Panc1 (cell line): ENCODE measurements around the gene ADARB2. TPM values are rescaled to one million over a fixed set of nuclear protein-coding genes. Genes with fewer than 3 reads are reported as not detected.

Experiments
- ATAC-seq: fragments of 200-7000 bp; cut with Tn5 transposase; 2 replicates; pipeline ENCODE4 v1.9.1; 2020; ENCODE audit warnings: mild to moderate bottlenecking, moderate library complexity
- BruUV-seq: library from RNA; stranded (reverse); fragments of 400-500 nt; replicated peaks from 2 replicates; lab custom pipeline; 2021; lab: Mats Ljungman, UMichigan
- CTCF ChIA-PET: fragments of 300-600 bp; sonication (Branson Sonifier 250); formaldehyde crosslinking; loops from one replicate; lab custom pipeline; 2022; ENCODE audit warnings: antibody characterized with exemption; lab: Charles Lee
- POLR2A ChIA-PET: fragments of 300-600 bp; sonication (Branson Sonifier 250); formaldehyde crosslinking; loops from one replicate; lab custom pipeline; 2022; ENCODE audit warnings: antibody characterized with exemption; lab: Charles Lee
- DNase-seq: peaks from one replicate; pipeline ENCODE4 v3.0.0-alpha.2; 2010; ENCODE audit warnings: low read depth, low spot score
- H3K27ac ChIP-seq: 2 replicates; pipeline ENCODE4 v1.5.1; 2011; ENCODE audit warnings: mild to moderate bottlenecking, low read length, inconsistent platforms
- H3K27me3 ChIP-seq: fragments of 200-500 bp; sonication (Bioruptor generic); 2 replicates; pipeline ENCODE4 v1.6.0; 2014; ENCODE audit warnings: low read length, inconsistent platforms; ENCODE audit not compliant: control insufficient read depth, insufficient read depth
- H3K36me3 ChIP-seq: fragments of 200-500 bp; sonication (Bioruptor generic); 2 replicates; pipeline ENCODE4 v1.5.1; 2014; ENCODE audit warnings: inconsistent platforms, mild to moderate bottlenecking, low read length, moderate library complexity; ENCODE audit not compliant: control insufficient read depth, insufficient read depth
- H3K4me1 ChIP-seq: 2 replicates; pipeline ENCODE4 v1.5.1; 2011; ENCODE audit warnings: inconsistent platforms, mild to moderate bottlenecking, low read length, moderate library complexity; ENCODE audit not compliant: control insufficient read depth, insufficient read depth
- H3K4me3 ChIP-seq, 2 experiments: 2 replicates each; pipeline ENCODE4 v1.5.1; 2011 to 2012; ENCODE audit warnings: low read depth in 2 of 2, low read length in 2 of 2, mild to moderate bottlenecking in 2 of 2, inconsistent platforms in 1 of 2, moderate library complexity in 1 of 2
- H3K9me3 ChIP-seq: fragments of 200-500 bp; sonication (Bioruptor generic); 2 replicates; pipeline ENCODE4 v1.5.1; 2014; ENCODE audit warnings: low read depth, mild to moderate bottlenecking, inconsistent platforms, low read length, moderate library complexity; ENCODE audit not compliant: control insufficient read depth, insufficient read depth
- SIN3A ChIP-seq: IDR thresholded peaks from 2 replicates; pipeline ENCODE4 v1.6.1; 2012; ENCODE audit warnings: low read depth, mild to moderate bottlenecking, low read length, moderate library complexity, borderline replicate concordance; ENCODE audit not compliant: insufficient read depth
- TCF7L2 ChIP-seq: IDR thresholded peaks from 2 replicates; pipeline ENCODE4 v1.6.1; 2011; ENCODE audit warnings: mild to moderate bottlenecking, low read depth, low read length, inconsistent platforms
- in situ Hi-C: cut with HindIII; loops from 2 replicates; pipeline ENCODE4 v1.10.0; 2016; ENCODE audit warnings: low sequenced_read_pairs, low pct_unique_long_range_greater_than_20kb
- intact Hi-C: fragments of 100-400 bp; cut with micrococcal nuclease; formaldehyde crosslinking; loops from one replicate; pipeline ENCODE4 v1.10.0; 2022; ENCODE audit not compliant: unreplicated experiment
- total RNA-seq: library from RNA; stranded (reverse); gene quantifications from one replicate; pipeline ENCODE4 v1.2.1, GENCODE V29; 2021; ENCODE audit not compliant: unreplicated experiment
- TF ChIP-seq, protein P1 (sequence below): fragments of 450-650 bp; IDR thresholded peaks from 2 replicates; pipeline ENCODE4 v1.5.1; 2017; ENCODE audit warnings: mild to moderate bottlenecking

The ADARB2 gene
- total RNA-seq, 1 experiment from 2014 or later, result 0.31 TPM

DNA sequence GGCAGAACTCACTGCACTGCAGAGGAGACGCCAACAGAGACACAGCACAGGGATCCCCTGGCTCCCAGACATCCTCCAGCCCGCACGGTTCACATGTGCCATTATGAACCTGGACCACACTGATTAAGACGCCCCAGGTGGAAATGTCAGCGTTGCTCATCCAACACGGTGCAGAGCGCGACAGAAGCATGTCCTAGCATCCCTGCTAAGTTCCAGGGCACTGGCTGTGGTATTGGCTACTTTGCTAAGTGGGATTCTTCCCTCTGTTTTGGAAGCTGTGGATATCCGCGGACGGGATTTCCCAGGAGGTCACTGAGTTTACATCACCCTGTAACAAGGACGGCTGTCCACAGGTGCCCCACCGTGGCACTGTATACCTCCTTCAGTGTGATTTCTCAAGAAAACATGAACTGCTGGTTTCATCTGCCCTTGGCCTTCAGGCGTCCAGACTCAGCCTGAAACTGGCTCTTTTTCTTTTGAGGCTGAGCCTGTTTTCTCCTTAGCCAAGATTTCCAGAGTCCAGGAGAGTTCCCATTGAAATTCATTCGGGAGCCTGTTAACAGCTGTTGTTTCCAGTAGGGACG, 357.1 kb downstream of the ADARB2 start:
- H3K4me3 ChIP-seq, result no peak overlapping the region
- CTCF ChIA-PET, result no interaction called here
- TF ChIP-seq TCF7L2, result no peak
- peaks cover 4% of the 10 kb centered on the region for H3K27me3 ChIP-seq
- H3K9me3 ChIP-seq, result no peaks in the 10 kb centered on the region
- DNase-seq (no peak), ATAC-seq (no peak)
- BruUV-seq, result no TSS peak
- POLR2A ChIA-PET, result no interaction called here
- intact Hi-C loops, result no loop called here
- in situ Hi-C loops, result no loop called here
- H3K27ac ChIP-seq, result no peak overlapping the region
- no peaks in the 10 kb centered on the region for H3K36me3 ChIP-seq
- no peaks in the 10 kb centered on the region for H3K4me1 ChIP-seq

DNA sequence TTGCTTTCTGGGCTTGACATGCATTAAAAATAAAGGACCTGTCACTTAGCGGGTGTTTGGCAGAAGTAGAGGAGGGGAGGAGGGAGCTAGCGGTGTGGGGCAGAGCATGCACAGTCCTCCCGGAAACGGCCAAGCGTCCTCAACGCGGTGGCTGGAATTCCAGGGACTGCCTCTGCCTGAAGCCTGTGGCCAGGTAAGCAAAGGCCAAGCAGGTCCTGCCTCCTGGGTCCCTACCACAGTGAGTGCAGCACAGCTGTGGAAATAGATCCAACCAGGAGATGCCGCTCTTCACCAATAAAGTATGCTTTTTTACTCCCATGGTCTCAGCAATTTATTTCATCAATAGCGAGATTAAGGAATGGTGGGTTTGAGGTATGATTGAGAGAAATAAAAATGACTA, 357.7 kb downstream of the ADARB2 start:
- POLR2A ChIA-PET, result no interaction called here
- in situ Hi-C loops, result no loop called here
- CTCF ChIA-PET, result no interaction called here

DNA sequence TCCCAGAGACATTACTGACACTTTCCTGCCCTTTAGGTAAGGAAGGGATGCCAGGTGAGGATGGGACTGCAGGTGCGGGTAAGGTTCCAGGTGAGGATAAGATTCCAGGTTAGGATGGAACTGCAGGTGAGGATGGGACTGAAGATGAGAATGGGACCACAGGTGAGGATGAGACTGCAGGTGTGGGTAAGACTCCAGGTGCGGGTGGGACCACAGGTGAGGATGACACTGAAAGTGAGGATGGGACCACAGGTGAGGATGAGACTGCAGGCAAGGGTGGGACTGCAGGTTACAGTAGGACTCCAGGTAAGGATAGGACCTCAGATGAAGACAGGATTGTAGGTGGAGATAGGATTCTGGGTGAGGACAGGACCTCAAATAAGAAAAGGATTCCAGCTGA, 358.9 kb downstream of the ADARB2 start:
- TF ChIP-seq, protein P1, sequence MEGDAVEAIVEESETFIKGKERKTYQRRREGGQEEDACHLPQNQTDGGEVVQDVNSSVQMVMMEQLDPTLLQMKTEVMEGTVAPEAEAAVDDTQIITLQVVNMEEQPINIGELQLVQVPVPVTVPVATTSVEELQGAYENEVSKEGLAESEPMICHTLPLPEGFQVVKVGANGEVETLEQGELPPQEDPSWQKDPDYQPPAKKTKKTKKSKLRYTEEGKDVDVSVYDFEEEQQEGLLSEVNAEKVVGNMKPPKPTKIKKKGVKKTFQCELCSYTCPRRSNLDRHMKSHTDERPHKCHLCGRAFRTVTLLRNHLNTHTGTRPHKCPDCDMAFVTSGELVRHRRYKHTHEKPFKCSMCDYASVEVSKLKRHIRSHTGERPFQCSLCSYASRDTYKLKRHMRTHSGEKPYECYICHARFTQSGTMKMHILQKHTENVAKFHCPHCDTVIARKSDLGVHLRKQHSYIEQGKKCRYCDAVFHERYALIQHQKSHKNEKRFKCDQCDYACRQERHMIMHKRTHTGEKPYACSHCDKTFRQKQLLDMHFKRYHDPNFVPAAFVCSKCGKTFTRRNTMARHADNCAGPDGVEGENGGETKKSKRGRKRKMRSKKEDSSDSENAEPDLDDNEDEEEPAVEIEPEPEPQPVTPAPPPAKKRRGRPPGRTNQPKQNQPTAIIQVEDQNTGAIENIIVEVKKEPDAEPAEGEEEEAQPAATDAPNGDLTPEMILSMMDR, result no peak
- Histone ChIP-seq H3K27me3 (peaks cover 4% of the 10 kb centered on the region), H3K27ac (no peak overlapping the region), H3K4me3 (no peak overlapping the region), H3K4me1 (no peaks in the 10 kb centered on the region), H3K36me3 (no peaks in the 10 kb centered on the region), H3K9me3 (no peaks in the 10 kb centered on the region)
- CTCF ChIA-PET, result no interaction called here
- intact Hi-C loops, result no loop called here
- in situ Hi-C loops, result no loop called here
- ATAC-seq (no peak), DNase-seq (no peak)
- BruUV-seq, result no TSS peak
- POLR2A ChIA-PET, result no interaction called here

More for the DNA sequence above, 357.7 kb downstream of the ADARB2 start:
- Histone ChIP-seq H3K9me3 (no peaks in the 10 kb centered on the region), H3K4me1 (no peaks in the 10 kb centered on the region), H3K27ac (no peak overlapping the region), H3K36me3 (no peaks in the 10 kb centered on the region), H3K4me3 (no peak overlapping the region), H3K27me3 (peaks cover 4% of the 10 kb centered on the region)
- BruUV-seq, result no TSS peak
- DNase-seq, result no peak
- TF ChIP-seq, protein P1, result peak; percentile 21; the same call in 1 of the 2 replicates
- no peak for TF ChIP-seq SIN3A
- intact Hi-C loops, result no loop called here
- 0 out of 2 replicates have a peak, but pooled peaks have one; percentile 53 for ATAC-seq
